HUES64 (cell line): ENCODE data around the gene DYSF.

ENCODE experiments used
- H3K27ac ChIP-seq: 2 replicates; pipeline ENCODE4 v1.7.0; 2013; ENCODE audit warnings: low read depth, low read length, inconsistent platforms
- H3K27me3 ChIP-seq: 2 replicates; pipeline ENCODE4 v1.6.1; 2013; ENCODE audit warnings: mild to moderate bottlenecking, low read length; ENCODE audit not compliant: insufficient read depth
- H3K36me3 ChIP-seq: 2 replicates; pipeline ENCODE4 v1.6.1; 2013; ENCODE audit warnings: mild to moderate bottlenecking, low read length; ENCODE audit not compliant: insufficient read depth
- H3K4me1 ChIP-seq: 2 replicates; pipeline ENCODE4 v1.6.1; 2013; ENCODE audit warnings: mild to moderate bottlenecking, low read length, moderate library complexity; ENCODE audit not compliant: insufficient read depth
- H3K4me3 ChIP-seq: 2 replicates; pipeline ENCODE4 v1.5.1; 2013; ENCODE audit warnings: mild to moderate bottlenecking, low read length, moderate library complexity
- H3K9ac ChIP-seq: 2 replicates; pipeline ENCODE4 v1.6.1; 2013; ENCODE audit warnings: mild to moderate bottlenecking, low read depth, low read length
- H3K9me3 ChIP-seq: 2 replicates; pipeline ENCODE4 v1.6.1; 2013; ENCODE audit warnings: low read depth, low read length; ENCODE audit not compliant: insufficient read depth
- WGBS: fragments of 150-250, 120-280 bp; methylation state at CpG from one replicate; pipeline ENCODE4 v1.1.7; 2013; ENCODE audit warnings: missing lambda C conversion rate; 5-methylcytosine and 5-hydroxymethylcytosine counted together

Gene DYSF

DNA sequence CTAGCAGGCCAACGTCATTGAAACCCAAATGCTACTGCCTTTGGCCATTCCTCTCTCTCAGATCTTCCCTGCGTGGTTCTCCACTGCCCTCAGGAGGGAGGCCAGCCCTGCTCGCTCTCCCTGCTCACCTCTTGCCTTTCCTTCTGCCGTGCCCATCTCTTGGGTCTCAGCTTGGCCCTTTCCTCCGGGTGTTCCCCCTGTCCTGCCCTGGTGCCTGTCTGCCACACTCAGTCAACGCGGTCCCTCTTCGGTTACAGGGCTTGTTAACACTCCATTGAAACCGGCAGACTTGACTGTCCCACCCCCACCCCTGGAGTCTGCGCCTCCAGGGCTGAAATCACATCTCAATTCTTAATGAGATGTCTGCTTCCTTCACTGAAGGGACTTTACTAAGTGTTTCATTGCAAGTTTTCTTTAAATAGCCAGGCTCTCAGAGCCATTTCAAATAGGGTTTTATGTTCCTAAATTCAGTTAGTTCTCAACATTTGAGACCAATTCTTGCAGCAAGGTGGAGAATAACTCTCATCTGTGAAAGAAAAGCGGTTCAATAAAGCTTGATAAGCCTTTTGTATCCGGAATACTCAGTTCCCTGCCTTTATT lies 237.6 kb downstream of the DYSF start:
- H3K36me3 ChIP-seq, result no peaks in the 10 kb centered on the region
- no peak overlapping the region for H3K9ac ChIP-seq
- H3K4me3 ChIP-seq, result no peak overlapping the region
- no peak overlapping the region for H3K27ac ChIP-seq
- no peaks in the 10 kb centered on the region for H3K9me3 ChIP-seq
- peaks cover 26% of the 10 kb centered on the region for H3K4me1 ChIP-seq
- 59% methylated on average over 12 of the region's 12 CpGs for WGBS
- H3K27me3 ChIP-seq, result no peaks in the 10 kb centered on the region

DNA sequence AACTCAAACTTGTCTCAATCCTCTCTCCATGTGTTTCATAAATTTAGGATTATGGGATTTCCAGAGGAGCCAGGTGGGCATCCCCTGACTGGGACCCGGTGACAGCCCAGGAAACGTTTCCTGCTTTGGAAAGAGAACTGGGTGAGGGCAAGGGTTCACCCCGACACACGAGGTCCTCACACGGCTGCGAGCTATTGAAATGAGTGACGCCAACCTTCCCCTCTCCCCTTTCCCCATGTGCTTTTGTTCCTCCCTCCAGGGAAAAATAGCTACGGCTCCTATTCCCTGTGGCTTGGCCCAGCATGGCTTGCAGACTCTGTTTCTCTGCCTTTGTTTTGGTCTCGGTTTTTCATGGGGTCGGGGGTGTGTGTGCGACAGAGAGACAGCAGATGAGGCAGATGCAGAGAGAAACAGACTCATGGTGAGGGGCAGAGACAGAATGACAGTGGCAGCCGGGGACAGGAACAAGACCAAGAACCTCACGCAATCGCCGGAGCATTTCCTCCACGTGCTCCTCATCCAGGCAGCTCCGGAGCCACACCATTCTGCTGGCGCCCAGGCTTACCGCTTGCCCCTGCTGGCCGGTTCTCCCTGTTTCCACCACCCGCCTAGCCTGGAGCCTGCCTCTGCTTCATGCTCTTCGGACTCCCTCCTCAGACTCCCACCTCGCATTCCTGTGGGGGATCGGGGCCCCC lies 238.5 kb downstream of the DYSF start:
- Histone ChIP-seq H3K4me3 (no peak overlapping the region), H3K27me3 (no peaks in the 10 kb centered on the region), H3K9ac (no peak overlapping the region), H3K9me3 (no peaks in the 10 kb centered on the region), H3K27ac (no peak overlapping the region), H3K4me1 (peaks cover 26% of the 10 kb centered on the region), H3K36me3 (no peaks in the 10 kb centered on the region)
- WGBS, result 67% methylated on average over 24 of the region's 24 CpGs

- H3K27ac ChIP-seq, result no peak overlapping the region
- peaks cover 26% of the 10 kb centered on the region for H3K4me1 ChIP-seq
- H3K9ac ChIP-seq, result no peak overlapping the region
- no peaks in the 10 kb centered on the region for H3K36me3 ChIP-seq
- no peak overlapping the region for H3K4me3 ChIP-seq
- H3K27me3 ChIP-seq, result no peaks in the 10 kb centered on the region
- peaks cover under 1% of the 10 kb centered on the region; the same call in 1 of the 2 replicates for H3K9me3 ChIP-seq
- WGBS, result 94% methylated on average over 10 of the region's 10 CpGs
Observed at GRCh38 chr2:71692621-71693277, 239.4 kb downstream of the DYSF start.

GRCh38 chr2:71693286-71694270 lies 240.2 kb downstream of the DYSF start:
- Histone ChIP-seq H3K9me3 (peaks cover 7% of the 10 kb centered on the region; the same call in 1 of the 2 replicates), H3K4me1 (peaks cover 26% of the 10 kb centered on the region), H3K9ac (no peak overlapping the region), H3K27me3 (no peaks in the 10 kb centered on the region), H3K36me3 (no peaks in the 10 kb centered on the region), H3K27ac (no peak overlapping the region), H3K4me3 (no peak overlapping the region)
- WGBS, result 94% methylated on average over 19 of the region's 19 CpGs

DNA sequence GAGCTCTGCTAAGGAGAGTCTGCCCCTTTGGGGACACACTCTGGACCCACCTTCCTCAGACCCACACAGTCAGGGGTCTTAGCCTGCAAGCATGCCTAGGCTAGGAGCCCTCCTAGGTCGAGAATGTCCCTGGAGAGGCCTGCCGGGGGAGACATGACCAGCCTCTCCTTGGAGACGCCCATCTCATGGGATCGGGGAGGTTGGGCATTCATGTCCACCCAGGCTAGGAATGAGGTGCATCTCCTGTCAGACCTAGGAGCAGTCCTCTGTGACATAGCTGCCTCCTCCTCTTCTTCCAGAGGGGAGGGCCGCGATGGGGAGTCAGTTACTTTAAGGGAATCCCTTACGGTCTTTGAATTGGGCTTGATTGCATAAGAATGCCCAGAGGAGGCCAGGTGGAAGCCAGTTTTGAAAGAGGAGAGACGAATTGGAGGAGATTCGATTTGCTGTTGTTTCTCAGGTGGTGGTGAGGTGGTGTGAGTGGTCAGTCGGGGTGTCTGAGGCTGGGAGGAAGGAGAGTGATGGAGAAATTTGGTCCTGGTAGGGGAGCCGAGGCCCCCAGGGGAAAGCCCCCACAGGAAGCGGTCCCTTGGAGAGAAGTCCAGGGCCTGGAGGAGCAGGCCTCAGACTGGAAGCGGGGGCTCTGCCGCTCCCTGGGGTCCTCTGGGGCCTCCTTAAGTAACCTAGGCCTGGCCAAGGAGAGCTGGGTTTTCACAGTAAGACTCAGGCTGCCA lies 241.3 kb downstream of the DYSF start:
- Histone ChIP-seq H3K9ac (peak overlapping the region; percentile 34; the same call in 1 of the 2 replicates), H3K4me1 (peaks cover 26% of the 10 kb centered on the region)

DNA sequence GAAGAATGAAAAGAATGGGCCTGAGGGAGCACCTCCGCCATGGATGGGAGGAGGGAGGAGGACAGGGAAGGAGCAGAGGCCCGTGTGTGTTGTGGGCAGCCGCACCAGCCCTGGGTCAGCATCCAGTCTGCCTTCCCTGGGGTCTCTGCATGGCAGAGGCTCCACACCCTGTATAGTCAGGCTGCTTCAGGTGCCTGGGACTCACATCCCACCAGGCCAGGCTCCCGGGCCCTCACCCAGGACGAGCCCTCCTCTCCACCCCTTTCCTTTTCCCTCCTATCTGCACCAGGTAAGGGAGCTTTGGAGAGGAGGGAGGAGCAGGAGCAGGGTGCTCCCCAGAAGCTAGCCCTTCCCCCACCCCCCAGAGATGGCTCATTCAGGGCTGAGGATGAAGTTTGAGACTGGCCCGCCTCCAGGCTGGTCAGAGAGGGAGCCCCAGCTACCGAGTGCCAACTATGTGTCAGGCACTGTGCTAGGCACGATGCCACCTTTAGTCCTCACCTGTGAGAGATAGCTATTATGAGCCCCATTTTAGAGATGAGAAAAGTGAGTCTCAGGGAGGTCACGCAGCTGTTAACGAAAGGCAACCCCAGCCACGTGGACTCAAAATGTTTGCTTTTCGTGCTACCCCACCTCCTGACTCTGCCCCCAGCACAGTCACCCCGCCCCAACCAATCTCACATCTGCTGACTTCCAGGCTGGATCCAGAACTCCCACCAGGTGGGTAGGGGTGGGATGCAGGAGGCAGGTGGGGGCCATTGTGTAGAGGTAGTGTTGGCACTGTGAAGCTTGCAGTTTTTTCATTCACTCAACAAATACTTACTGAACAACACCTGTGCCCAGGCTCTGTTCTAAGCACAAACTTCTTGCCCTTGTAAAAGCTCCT lies 242.1 kb downstream of the DYSF start:
- Histone ChIP-seq H3K27ac (0 out of 2 replicates have a peak overlapping the region, but pooled peaks have one; percentile 13), H3K9me3 (peaks cover 7% of the 10 kb centered on the region; the same call in 1 of the 2 replicates), H3K9ac (no peak overlapping the region), H3K4me1 (peaks cover 26% of the 10 kb centered on the region), H3K4me3 (no peak overlapping the region), H3K27me3 (no peaks in the 10 kb centered on the region), H3K36me3 (no peaks in the 10 kb centered on the region)
- 88% methylated on average over 11 of the region's 13 CpGs for WGBS

More for the DNA sequence above, 241.3 kb downstream of the DYSF start:
- H3K27me3 ChIP-seq, result no peaks in the 10 kb centered on the region
- no peaks in the 10 kb centered on the region for H3K36me3 ChIP-seq
- H3K27ac ChIP-seq, result 0 out of 2 replicates have a peak overlapping the region, but pooled peaks have one; percentile 13
- peaks cover 7% of the 10 kb centered on the region; the same call in 1 of the 2 replicates for H3K9me3 ChIP-seq
- 59% methylated on average over 14 of the region's 14 CpGs for WGBS
- H3K4me3 ChIP-seq, result no peak overlapping the region

DNA sequence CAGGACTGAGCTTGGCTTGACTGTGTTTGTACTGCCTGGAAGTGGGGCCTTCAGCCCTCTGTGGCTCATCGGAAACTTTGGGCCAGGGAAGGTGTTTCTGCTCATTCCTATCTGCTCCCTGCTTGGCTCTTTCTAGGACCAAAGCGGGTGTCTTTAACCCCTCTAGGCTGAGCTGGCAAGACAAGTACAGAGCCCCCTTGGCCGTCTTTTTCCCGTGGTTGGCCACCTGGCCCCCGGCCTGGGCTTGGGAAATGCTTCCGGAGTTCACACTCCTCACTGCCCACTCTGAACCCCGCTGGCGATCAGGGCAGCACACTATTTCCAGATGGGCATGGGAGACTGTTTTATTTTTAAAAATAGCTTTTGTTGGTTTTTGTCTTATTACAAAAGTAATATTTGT lies 243.0 kb downstream of the DYSF start:
- H3K36me3 ChIP-seq, result no peaks in the 10 kb centered on the region
- peaks cover 20% of the 10 kb centered on the region for H3K4me1 ChIP-seq
- H3K4me3 ChIP-seq, result no peak overlapping the region
- H3K27me3 ChIP-seq, result no peaks in the 10 kb centered on the region
- H3K9me3 ChIP-seq, result peaks cover 7% of the 10 kb centered on the region; the same call in 1 of the 2 replicates
- 61% methylated on average over 6 of the region's 8 CpGs for WGBS
- H3K27ac ChIP-seq, result no peak overlapping the region
- no peak overlapping the region for H3K9ac ChIP-seq

DNA sequence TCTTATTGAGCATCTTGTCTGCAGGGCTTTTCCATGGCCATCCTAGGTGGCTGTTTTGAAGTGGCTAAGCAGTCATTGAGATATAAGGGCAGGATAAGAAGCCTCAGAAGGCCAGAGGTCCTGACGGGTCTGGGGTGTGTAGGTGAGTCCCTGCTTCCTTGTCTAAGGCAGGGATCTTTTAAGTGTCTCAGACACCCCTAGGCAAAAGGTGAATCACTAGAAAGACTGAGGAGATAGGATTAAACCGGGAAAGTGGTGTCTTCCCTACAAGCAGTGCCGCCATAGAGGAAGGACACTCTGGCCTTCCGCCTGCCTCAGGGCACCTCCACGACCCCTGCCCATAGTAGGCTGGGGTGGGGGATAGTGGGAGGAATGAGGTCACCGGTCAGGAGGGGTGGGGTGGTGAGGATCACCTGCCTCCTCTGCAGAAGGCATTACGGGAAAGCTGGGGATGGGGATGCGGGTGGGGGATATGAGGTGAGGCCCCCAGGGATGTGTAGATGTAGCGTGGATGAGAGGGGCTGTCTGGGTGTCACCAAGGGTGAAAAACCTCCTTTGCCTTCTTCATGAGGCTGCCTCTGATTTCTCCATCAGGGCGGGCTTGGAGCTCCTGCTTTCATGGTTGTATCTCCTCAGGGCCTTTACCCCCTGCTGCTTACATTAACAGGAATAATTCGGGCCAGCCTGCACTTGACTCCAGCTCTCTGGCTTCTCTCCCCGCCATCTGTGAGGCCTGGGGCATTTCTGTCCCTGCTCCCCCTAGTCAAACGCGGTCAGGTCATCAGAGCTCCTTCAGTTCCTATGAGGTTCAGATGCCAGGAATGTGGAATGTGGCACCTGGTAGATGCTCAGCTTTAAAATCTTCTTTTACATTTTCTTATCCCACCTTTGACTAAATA lies 244.0 kb downstream of the DYSF start:
- Histone ChIP-seq H3K27me3 (no peaks in the 10 kb centered on the region), H3K27ac (no peak overlapping the region), H3K9ac (no peak overlapping the region), H3K4me1 (peaks cover 14% of the 10 kb centered on the region; the same call in 1 of the 2 replicates), H3K9me3 (peaks cover 7% of the 10 kb centered on the region; the same call in 1 of the 2 replicates), H3K36me3 (no peaks in the 10 kb centered on the region), H3K4me3 (no peak overlapping the region)
- 84% methylated on average over 14 of the region's 14 CpGs for WGBS

DNA sequence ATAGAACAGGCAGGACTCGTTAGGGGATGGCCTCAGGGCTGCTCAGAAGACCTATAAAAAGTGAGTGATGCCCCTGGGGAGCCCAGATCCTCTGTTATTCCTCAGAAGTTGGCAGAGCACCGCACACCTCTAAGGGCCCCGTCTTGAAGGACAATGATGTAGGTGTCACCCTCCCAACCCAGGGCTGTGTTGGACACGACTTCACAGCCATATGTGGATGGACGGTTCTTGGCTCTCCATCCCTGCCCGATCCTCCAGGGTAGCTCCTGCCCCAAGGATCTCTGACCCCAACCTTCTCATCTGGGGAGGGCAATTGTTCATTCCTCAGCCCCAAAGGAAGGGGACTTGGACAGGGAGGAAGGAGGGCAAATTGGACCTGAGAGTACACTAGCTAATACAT lies 246.1 kb downstream of the DYSF start:
- H3K4me1 ChIP-seq, result peaks cover 6% of the 10 kb centered on the region; the same call in 1 of the 2 replicates
- H3K4me3 ChIP-seq, result no peak overlapping the region
- no peak overlapping the region for H3K9ac ChIP-seq
- peaks cover 7% of the 10 kb centered on the region; the same call in 1 of the 2 replicates for H3K9me3 ChIP-seq
- H3K36me3 ChIP-seq, result no peaks in the 10 kb centered on the region
- 92% methylated on average over 6 of the region's 6 CpGs for WGBS
- H3K27me3 ChIP-seq, result no peaks in the 10 kb centered on the region
- H3K27ac ChIP-seq, result no peak overlapping the region
